ENCODE results near the gene NTHL1.

DNA sequence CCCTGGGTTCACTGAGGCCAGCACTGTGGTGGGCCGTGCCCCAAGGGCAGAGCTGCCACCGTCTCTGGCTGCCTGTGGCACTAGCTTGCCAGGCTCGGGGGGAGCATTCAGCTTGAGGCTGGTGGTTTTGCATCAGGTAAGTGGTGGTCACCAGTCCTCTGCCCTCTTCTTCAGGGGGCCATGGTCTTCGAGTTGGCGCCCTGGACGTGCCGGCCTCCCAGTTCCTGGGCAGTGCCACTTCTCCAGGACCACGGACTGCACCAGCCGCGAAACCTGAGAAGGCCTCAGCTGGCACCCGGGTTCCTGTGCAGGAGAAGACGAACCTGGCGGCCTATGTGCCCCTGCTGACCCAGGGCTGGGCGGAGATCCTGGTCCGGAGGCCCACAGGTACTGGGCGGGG is 32.4 kb upstream of the NTHL1 start:
- no peak for TF ChIP-seq RARB (CRISPR knock-in tag; IDR thresholded peaks at IDR 0.05)
- TF ChIP-seq ARNTL (CRISPR knock-in tag; IDR thresholded peaks at IDR 0.05; ENCODE audit: borderline replicate concordance, low read depth), result no peak
- TF ChIP-seq, protein P1, sequence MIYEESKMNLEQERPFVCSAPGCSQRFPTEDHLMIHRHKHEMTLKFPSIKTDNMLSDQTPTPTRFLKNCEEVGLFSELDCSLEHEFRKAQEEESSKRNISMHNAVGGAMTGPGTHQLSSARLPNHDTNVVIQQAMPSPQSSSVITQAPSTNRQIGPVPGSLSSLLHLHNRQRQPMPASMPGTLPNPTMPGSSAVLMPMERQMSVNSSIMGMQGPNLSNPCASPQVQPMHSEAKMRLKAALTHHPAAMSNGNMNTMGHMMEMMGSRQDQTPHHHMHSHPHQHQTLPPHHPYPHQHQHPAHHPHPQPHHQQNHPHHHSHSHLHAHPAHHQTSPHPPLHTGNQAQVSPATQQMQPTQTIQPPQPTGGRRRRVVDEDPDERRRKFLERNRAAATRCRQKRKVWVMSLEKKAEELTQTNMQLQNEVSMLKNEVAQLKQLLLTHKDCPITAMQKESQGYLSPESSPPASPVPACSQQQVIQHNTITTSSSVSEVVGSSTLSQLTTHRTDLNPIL (CRISPR knock-in tag; IDR thresholded peaks at IDR 0.05; ENCODE audit: low read depth), result no peak
- TF ChIP-seq ZFP30 (CRISPR knock-in tag; IDR thresholded peaks at IDR 0.05), result no peak
- TF ChIP-seq POU6F1 (CRISPR knock-in tag; IDR thresholded peaks at IDR 0.05; ENCODE audit: borderline replicate concordance, low read depth), result no peak
- TF ChIP-seq ZNF70 (CRISPR knock-in tag; IDR thresholded peaks at IDR 0.05), result no peak
- TF ChIP-seq CSDC2 (CRISPR knock-in tag; IDR thresholded peaks at IDR 0.05), result no peak
- no peak for TF ChIP-seq ZNF565 (CRISPR knock-in tag; conservative IDR thresholded peaks at IDR 0.05; ENCODE audit: low read depth)
- TF ChIP-seq SNAI2 (CRISPR knock-in tag; IDR thresholded peaks at IDR 0.05), result no peak
- TF ChIP-seq, protein P2, sequence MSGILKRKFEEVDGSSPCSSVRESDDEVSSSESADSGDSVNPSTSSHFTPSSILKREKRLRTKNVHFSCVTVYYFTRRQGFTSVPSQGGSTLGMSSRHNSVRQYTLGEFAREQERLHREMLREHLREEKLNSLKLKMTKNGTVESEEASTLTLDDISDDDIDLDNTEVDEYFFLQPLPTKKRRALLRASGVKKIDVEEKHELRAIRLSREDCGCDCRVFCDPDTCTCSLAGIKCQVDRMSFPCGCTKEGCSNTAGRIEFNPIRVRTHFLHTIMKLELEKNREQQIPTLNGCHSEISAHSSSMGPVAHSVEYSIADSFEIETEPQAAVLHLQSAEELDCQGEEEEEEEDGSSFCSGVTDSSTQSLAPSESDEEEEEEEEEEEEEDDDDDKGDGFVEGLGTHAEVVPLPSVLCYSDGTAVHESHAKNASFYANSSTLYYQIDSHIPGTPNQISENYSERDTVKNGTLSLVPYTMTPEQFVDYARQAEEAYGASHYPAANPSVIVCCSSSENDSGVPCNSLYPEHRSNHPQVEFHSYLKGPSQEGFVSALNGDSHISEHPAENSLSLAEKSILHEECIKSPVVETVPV (CRISPR knock-in tag; IDR thresholded peaks at IDR 0.05), result no peak
- TF ChIP-seq TSHZ2 (CRISPR knock-in tag; IDR thresholded peaks at IDR 0.05), result no peak
- no peak for TF ChIP-seq ISL1 (CRISPR knock-in tag; IDR thresholded peaks at IDR 0.05)
- no peak for TF ChIP-seq GLIS3 (CRISPR knock-in tag; IDR thresholded peaks at IDR 0.05)
- TF ChIP-seq, protein P3, sequence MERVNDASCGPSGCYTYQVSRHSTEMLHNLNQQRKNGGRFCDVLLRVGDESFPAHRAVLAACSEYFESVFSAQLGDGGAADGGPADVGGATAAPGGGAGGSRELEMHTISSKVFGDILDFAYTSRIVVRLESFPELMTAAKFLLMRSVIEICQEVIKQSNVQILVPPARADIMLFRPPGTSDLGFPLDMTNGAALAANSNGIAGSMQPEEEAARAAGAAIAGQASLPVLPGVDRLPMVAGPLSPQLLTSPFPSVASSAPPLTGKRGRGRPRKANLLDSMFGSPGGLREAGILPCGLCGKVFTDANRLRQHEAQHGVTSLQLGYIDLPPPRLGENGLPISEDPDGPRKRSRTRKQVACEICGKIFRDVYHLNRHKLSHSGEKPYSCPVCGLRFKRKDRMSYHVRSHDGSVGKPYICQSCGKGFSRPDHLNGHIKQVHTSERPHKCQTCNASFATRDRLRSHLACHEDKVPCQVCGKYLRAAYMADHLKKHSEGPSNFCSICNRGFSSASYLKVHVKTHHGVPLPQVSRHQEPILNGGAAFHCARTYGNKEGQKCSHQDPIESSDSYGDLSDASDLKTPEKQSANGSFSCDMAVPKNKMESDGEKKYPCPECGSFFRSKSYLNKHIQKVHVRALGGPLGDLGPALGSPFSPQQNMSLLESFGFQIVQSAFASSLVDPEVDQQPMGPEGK (CRISPR knock-in tag; IDR thresholded peaks at IDR 0.05; ENCODE audit: borderline replicate concordance), result no peak
